Measurements from ENCODE around the gene EPHA3.

- TF ChIP-seq, protein P1, sequence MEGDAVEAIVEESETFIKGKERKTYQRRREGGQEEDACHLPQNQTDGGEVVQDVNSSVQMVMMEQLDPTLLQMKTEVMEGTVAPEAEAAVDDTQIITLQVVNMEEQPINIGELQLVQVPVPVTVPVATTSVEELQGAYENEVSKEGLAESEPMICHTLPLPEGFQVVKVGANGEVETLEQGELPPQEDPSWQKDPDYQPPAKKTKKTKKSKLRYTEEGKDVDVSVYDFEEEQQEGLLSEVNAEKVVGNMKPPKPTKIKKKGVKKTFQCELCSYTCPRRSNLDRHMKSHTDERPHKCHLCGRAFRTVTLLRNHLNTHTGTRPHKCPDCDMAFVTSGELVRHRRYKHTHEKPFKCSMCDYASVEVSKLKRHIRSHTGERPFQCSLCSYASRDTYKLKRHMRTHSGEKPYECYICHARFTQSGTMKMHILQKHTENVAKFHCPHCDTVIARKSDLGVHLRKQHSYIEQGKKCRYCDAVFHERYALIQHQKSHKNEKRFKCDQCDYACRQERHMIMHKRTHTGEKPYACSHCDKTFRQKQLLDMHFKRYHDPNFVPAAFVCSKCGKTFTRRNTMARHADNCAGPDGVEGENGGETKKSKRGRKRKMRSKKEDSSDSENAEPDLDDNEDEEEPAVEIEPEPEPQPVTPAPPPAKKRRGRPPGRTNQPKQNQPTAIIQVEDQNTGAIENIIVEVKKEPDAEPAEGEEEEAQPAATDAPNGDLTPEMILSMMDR (IDR thresholded peaks at IDR 0.05) = no peak
- no peak for TF ChIP-seq POLR2A (IDR thresholded peaks at IDR 0.05)
These were observed 272.6 kb downstream of the EPHA3 start for GRCh38 chr3:89380016-89380415.

All from ovary (tissue), 3 donors.